Left colon (tissue), 2 donors: ENCODE data around the gene NARS2. TPM values are rescaled to one million over a fixed set of nuclear protein-coding genes. Genes with fewer than 3 reads are reported as not detected.
"Not testable (repeated sequence)": the region's sequence is repeated elsewhere in the genome, so short reads cannot be mapped to it uniquely, and the experiment has no call there.

Experiments used
- ATAC-seq: fragments of 200-7000 bp; cut with Tn5 transposase; one replicate; pipeline ENCODE4 v1.9.1; 2020; ENCODE audit warnings: mild to moderate bottlenecking, moderate library complexity
- DNase-seq, 2 donors: peaks; one replicate each; pipeline ENCODE4 v3.0.0-alpha.2; 2020
- intact Hi-C, 2 donors: fragments of 100-400 bp; cut with DNase I in 1 of 2; cut with micrococcal nuclease in 1 of 2; formaldehyde crosslinking; loops; one replicate each; pipeline versions ENCODE4 v1.11.2 to v1.14.0; 2022; cut with DNase I, micrococcal nuclease
- total RNA-seq, 2 donors: library from RNA; stranded (reverse); fragmentation: NEBNext Ultra II Directional; extraction: Animal tissue kit (Norgen Biotek cat#: 25700); gene quantifications; one replicate each; pipeline ENCODE4 v1.2.1, GENCODE V29; 2021
- donor health status: DM: no; HTN: no; CAD: no.
- donor health status: DM: yes; HTN: yes; CAD: no.

The NARS2 gene
- total RNA-seq, 2 donors from 2014 or later, result 12.3 to 14.2 TPM

- DNase-seq (no peak), ATAC-seq (no peak)
- intact Hi-C loops, result no loop called here
Observed at GRCh38 chr11:78514922-78515502, 59.7 kb downstream of the NARS2 start.

- ATAC-seq, intact Hi-C loops, DNase-seq: not testable (repeated sequence)
Observed at GRCh38 chr11:78513085-78513484, 61.6 kb downstream of the NARS2 start.

- DNase-seq (no peak), ATAC-seq (no peak)
- intact Hi-C loops, result no loop called here
Observed at GRCh38 chr11:78510597-78510996, 64.1 kb downstream of the NARS2 start.

- ATAC-seq, result no peak
- DNase-seq, result no peak
- intact Hi-C loops, result no loop called here
Observed at GRCh38 chr11:78510025-78510596, 64.6 kb downstream of the NARS2 start.

- no peak for DNase-seq
- intact Hi-C loops, result no loop called here
- no peak for ATAC-seq
Observed at GRCh38 chr11:78504708-78505107, 70.0 kb downstream of the NARS2 start.

- no peak for DNase-seq
- intact Hi-C loops, result no loop called here
- ATAC-seq, result no peak
Observed at GRCh38 chr11:78504181-78504580, 70.5 kb downstream of the NARS2 start.

GRCh38 chr11:78499971-78500370, 74.7 kb downstream of the NARS2 start:
- ATAC-seq (no peak), DNase-seq (no peak)
- intact Hi-C loops, result no loop called here

- no peak for ATAC-seq
- intact Hi-C loops, result no loop called here
- DNase-seq, result no peak
Observed at GRCh38 chr11:78497293-78497692, 77.4 kb downstream of the NARS2 start.

GRCh38 chr11:78493413-78493975, 81.2 kb downstream of the NARS2 start:
- ATAC-seq, result no peak
- DNase-seq, result no peak
- intact Hi-C loops, result no loop called here

- intact Hi-C loops, result no loop called here
- no peak for ATAC-seq
- DNase-seq, result no peak
Observed at GRCh38 chr11:78492973-78493372, 81.7 kb downstream of the NARS2 start.

GRCh38 chr11:78489184-78489583, 85.5 kb downstream of the NARS2 start:
- DNase-seq (no peak), ATAC-seq (no peak)
- intact Hi-C loops, result no loop called here

GRCh38 chr11:78478536-78478935, 96.1 kb downstream of the NARS2 start:
- intact Hi-C loops, result no loop called here
- DNase-seq, result no peak
- ATAC-seq, result no peak

- intact Hi-C loops, result no loop called here
- DNase-seq, result no peak
- no peak for ATAC-seq
Observed at GRCh38 chr11:78476066-78476465, 98.6 kb downstream of the NARS2 start.

- DNase-seq (no peak), ATAC-seq (no peak)
- intact Hi-C loops, result no loop called here
Observed at GRCh38 chr11:78474451-78474850, 100.2 kb downstream of the NARS2 start.

GRCh38 chr11:78472905-78473304, 101.8 kb downstream of the NARS2 start:
- DNase-seq (no peak), ATAC-seq (no peak)
- intact Hi-C loops, result no loop called here

- intact Hi-C loops, result no loop called here
- no peak for ATAC-seq
- no peak for DNase-seq
Observed at GRCh38 chr11:78472382-78472781, 102.3 kb downstream of the NARS2 start.

GRCh38 chr11:78470861-78471442, 103.7 kb downstream of the NARS2 start:
- DNase-seq (no peak), ATAC-seq (no peak)
- intact Hi-C loops, result no loop called here

- ATAC-seq (no peak), DNase-seq (no peak)
- intact Hi-C loops, result no loop called here
Observed at GRCh38 chr11:78469896-78470295, 104.8 kb downstream of the NARS2 start.

GRCh38 chr11:78467931-78468330, 106.7 kb downstream of the NARS2 start:
- peak; percentile 37 for ATAC-seq

GRCh38 chr11:78467370-78467769, 107.3 kb downstream of the NARS2 start:
- no peak for ATAC-seq
- intact Hi-C loops, result no loop called here

More at GRCh38 chr11:78467931-78468330, 106.7 kb downstream of the NARS2 start:
- intact Hi-C loops, result no loop called here
- DNase-seq, result no peak

More at GRCh38 chr11:78467370-78467769, 107.3 kb downstream of the NARS2 start:
- DNase-seq, result no peak
